Astrocyte (in vitro differentiated cells and primary cell): ENCODE measurements around the gene BAZ1B. TPM values are rescaled to one million over a fixed set of nuclear protein-coding genes. Genes with fewer than 3 reads are reported as not detected.
"Not testable (repeated sequence)": the region's sequence is repeated elsewhere in the genome, so short reads cannot be mapped to it uniquely, and the experiment has no call there.

Experiments
- DNase-seq: peaks from one replicate; pipeline ENCODE4 v3.0.0-alpha.2; 2010; ENCODE audit warnings: low read depth
- FAIRE-seq: peaks from 2 replicates; lab custom pipeline; 2011; peaks lifted over from hg19 to GRCh38; lab: Jason Lieb, UNC
- H2AFZ ChIP-seq: 2 replicates; pipeline ENCODE4 v1.6.0; 2012; ENCODE audit warnings: low read depth, low read length, inconsistent platforms
- H3K27ac ChIP-seq: 2 replicates; pipeline ENCODE4 v1.5.1; 2011; ENCODE audit warnings: low read depth, low read length, inconsistent platforms
- H3K27me3 ChIP-seq: 2 replicates; pipeline ENCODE4 v1.6.0; 2011; ENCODE audit warnings: low read length, inconsistent platforms; ENCODE audit not compliant: insufficient read depth
- H3K36me3 ChIP-seq: 2 replicates; pipeline ENCODE4 v1.5.1; 2011; ENCODE audit warnings: low read length, inconsistent platforms; ENCODE audit not compliant: insufficient read depth
- H3K4me1 ChIP-seq: 2 replicates; pipeline ENCODE4 v1.5.1; 2011; ENCODE audit warnings: low read length, inconsistent platforms; ENCODE audit not compliant: insufficient read depth
- H3K4me2 ChIP-seq: 2 replicates; pipeline ENCODE4 v1.6.0; 2012; ENCODE audit warnings: low read length, inconsistent platforms
- H3K4me3 ChIP-seq: 2 replicates; pipeline ENCODE4 v1.5.1; 2011; ENCODE audit warnings: low read depth, mild to moderate bottlenecking, low read length, inconsistent platforms; ENCODE audit not compliant: insufficient read depth
- H3K79me2 ChIP-seq: 2 replicates; pipeline ENCODE4 v1.6.0; 2012; ENCODE audit warnings: mild to moderate bottlenecking, low read length, inconsistent platforms; ENCODE audit not compliant: insufficient read depth
- H3K9ac ChIP-seq: 2 replicates; pipeline ENCODE4 v1.6.0; 2012; ENCODE audit warnings: mild to moderate bottlenecking, low read length, inconsistent platforms
- H3K9me3 ChIP-seq: 2 replicates; pipeline ENCODE4 v1.5.1; 2012; ENCODE audit warnings: low read depth, mild to moderate bottlenecking, low read length, inconsistent platforms; ENCODE audit not compliant: insufficient read depth
- H4K20me1 ChIP-seq: 2 replicates; pipeline ENCODE4 v1.6.0; 2012; ENCODE audit warnings: low read length, inconsistent platforms; ENCODE audit not compliant: insufficient read depth
- H3K27ac Mint-ChIP-seq: one replicate; pipeline ENCODE4 v1.8.0; 2021; ENCODE audit warnings: mild to moderate bottlenecking, mixed read lengths; ENCODE audit not compliant: unreplicated experiment
- H3K27me3 Mint-ChIP-seq: one replicate; pipeline ENCODE4 v1.8.0; 2021; ENCODE audit warnings: low read depth, mixed read lengths; ENCODE audit not compliant: unreplicated experiment
- H3K36me3 Mint-ChIP-seq: one replicate; pipeline ENCODE4 v1.8.0; 2021; ENCODE audit warnings: low read depth, mixed read lengths; ENCODE audit not compliant: unreplicated experiment
- H3K4me1 Mint-ChIP-seq: one replicate; pipeline ENCODE4 v1.8.0; 2021; ENCODE audit warnings: low read depth, mixed read lengths; ENCODE audit not compliant: unreplicated experiment
- H3K4me3 Mint-ChIP-seq: one replicate; pipeline ENCODE4 v1.8.0; 2021; ENCODE audit warnings: mild to moderate bottlenecking, moderate library complexity, mixed read lengths; ENCODE audit not compliant: unreplicated experiment
- H3K9me3 Mint-ChIP-seq: one replicate; pipeline ENCODE4 v1.8.0; 2021; ENCODE audit warnings: mild to moderate bottlenecking, mixed read lengths; ENCODE audit not compliant: unreplicated experiment
- EZH2 ChIP-seq: IDR thresholded peaks from 2 replicates; pipeline ENCODE4 v1.6.1; 2012; ENCODE audit warnings: mild to moderate bottlenecking, low read length, inconsistent platforms; ENCODE audit not compliant: insufficient read depth
- total RNA-seq: library from RNA; stranded (reverse); gene quantifications from 2 replicates; pipeline ENCODE4 v1.2.1, GENCODE V29; 2021
- TF ChIP-seq, protein P1 (sequence below): IDR thresholded peaks from 2 replicates; pipeline ENCODE4 v1.5.1; 2011; ENCODE audit warnings: low read depth, mild to moderate bottlenecking, inconsistent platforms, low read length, moderate library complexity; ENCODE audit not compliant: insufficient read depth

Gene BAZ1B
- total RNA-seq, 1 donor from 2014 or later, result 62.5 TPM

DNA sequence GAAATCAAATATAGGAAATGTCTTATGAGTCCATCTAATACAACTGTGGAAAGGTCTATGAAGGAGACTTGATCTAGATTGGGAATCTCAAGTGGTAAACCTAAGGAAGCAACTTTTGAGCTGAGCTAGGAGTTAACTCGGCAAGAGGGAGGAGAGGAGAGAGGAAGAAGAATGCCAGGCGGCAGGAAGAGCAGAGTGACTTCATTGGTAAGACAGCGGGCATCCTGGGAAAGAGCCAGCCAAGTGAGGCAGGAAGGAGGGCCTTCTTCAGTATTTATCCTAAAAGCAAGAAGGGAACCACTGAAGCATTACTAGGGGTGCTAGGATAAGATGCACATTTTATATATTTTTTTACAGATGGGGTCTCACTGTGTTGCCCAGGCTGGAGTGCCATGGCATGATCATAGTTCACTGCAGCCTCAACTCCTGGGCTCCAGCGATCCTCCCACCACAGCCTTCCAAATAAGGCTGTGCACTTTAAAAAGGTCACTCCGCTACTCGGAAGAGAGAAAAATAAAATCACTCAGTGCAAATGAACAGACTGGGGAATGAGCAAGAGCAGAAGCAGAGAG is 33.4 kb upstream of the BAZ1B start:
- H3K4me1 ChIP-seq, result peaks cover 10% of the 10 kb centered on the region
- H2AFZ ChIP-seq, result no peak overlapping the region
- H3K27me3 ChIP-seq, result no peaks in the 10 kb centered on the region
- no peak overlapping the region for H3K27ac ChIP-seq
- no peak for TF ChIP-seq EZH2
- TF ChIP-seq, protein P1, sequence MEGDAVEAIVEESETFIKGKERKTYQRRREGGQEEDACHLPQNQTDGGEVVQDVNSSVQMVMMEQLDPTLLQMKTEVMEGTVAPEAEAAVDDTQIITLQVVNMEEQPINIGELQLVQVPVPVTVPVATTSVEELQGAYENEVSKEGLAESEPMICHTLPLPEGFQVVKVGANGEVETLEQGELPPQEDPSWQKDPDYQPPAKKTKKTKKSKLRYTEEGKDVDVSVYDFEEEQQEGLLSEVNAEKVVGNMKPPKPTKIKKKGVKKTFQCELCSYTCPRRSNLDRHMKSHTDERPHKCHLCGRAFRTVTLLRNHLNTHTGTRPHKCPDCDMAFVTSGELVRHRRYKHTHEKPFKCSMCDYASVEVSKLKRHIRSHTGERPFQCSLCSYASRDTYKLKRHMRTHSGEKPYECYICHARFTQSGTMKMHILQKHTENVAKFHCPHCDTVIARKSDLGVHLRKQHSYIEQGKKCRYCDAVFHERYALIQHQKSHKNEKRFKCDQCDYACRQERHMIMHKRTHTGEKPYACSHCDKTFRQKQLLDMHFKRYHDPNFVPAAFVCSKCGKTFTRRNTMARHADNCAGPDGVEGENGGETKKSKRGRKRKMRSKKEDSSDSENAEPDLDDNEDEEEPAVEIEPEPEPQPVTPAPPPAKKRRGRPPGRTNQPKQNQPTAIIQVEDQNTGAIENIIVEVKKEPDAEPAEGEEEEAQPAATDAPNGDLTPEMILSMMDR, result no peak
- no peak for FAIRE-seq
- no peak overlapping the region for H3K9ac ChIP-seq
- peaks cover 1% of the 10 kb centered on the region for H3K27me3 Mint-ChIP-seq
- H3K4me3 ChIP-seq, result peak overlapping the region; percentile 77
- peaks cover 56% of the 10 kb centered on the region for H4K20me1 ChIP-seq
- H3K4me3 Mint-ChIP-seq, result peak overlapping the region; percentile 93
- peaks cover 14% of the 10 kb centered on the region for H3K36me3 ChIP-seq
- H3K4me1 Mint-ChIP-seq, result peaks cover 15% of the 10 kb centered on the region
- H3K27ac Mint-ChIP-seq, result no peak overlapping the region
- no peaks in the 10 kb centered on the region for H3K9me3 ChIP-seq
- DNase-seq, result no peak
- H3K4me2 ChIP-seq, result peak overlapping the region; percentile 86
- no peaks in the 10 kb centered on the region for H3K9me3 Mint-ChIP-seq
- peaks cover 1% of the 10 kb centered on the region for H3K36me3 Mint-ChIP-seq
- H3K79me2 ChIP-seq, result peaks cover 59% of the 10 kb centered on the region

DNA sequence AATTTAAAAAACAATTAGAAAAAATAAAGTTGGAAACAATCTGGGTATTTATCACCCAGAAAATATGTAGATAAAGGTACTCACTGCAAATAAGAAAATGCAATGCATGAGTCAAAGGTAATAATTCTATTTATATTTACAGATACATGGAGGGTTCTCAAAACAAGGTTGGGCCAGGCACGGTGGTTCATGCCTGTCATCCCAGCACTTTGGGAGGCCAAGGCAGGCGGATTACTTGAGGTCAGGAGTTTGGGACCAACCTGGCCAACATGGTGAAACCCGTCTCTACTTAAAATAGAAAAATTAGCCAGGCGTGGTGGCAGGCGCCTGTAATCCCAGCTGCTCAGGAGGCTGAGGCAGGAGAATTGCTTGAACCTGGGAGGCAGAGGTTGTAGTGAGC is 28.0 kb upstream of the BAZ1B start:
- not testable (repeated sequence) for H3K4me1 Mint-ChIP-seq, H3K9me3 ChIP-seq, H3K4me2 ChIP-seq, H3K27ac ChIP-seq, H3K4me1 ChIP-seq, DNase-seq, H3K9ac ChIP-seq, H3K4me3 Mint-ChIP-seq, H3K27me3 ChIP-seq, H3K9me3 Mint-ChIP-seq, H3K27ac Mint-ChIP-seq, H3K4me3 ChIP-seq, FAIRE-seq, H2AFZ ChIP-seq, H3K27me3 Mint-ChIP-seq
- peaks cover 27% of the 10 kb centered on the region for H3K36me3 ChIP-seq
- peaks cover 81% of the 10 kb centered on the region for H4K20me1 ChIP-seq
- peaks cover 88% of the 10 kb centered on the region for H3K79me2 ChIP-seq
- H3K36me3 Mint-ChIP-seq, result peaks cover 13% of the 10 kb centered on the region

DNA sequence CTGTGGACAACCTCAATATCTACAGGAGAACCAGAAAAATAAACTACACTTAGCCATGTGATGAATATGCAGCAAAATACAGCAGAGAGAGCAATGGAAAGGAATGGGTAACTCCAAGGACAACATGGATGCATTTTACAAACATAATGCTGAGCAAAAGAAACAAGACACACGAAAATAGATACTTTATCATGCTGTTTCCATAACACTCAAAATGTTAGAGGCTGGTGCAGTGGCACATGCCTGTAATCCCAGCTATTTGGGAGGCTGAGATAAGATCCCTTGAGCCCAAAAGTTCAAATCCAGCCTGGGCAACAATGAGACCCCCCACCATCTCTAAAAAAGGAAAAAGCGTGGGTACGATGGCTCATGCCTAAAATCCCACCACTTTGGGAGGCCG is 27.1 kb upstream of the BAZ1B start:
- H3K4me3 Mint-ChIP-seq, result peak overlapping the region; percentile 51
- peaks cover 13% of the 10 kb centered on the region for H3K36me3 Mint-ChIP-seq

More for the DNA sequence above, 27.1 kb upstream of the BAZ1B start:
- Mint-ChIP-seq H3K4me1 (no peaks in the 10 kb centered on the region), H3K27me3 (no peaks in the 10 kb centered on the region), H3K9me3 (no peaks in the 10 kb centered on the region), H3K27ac (no peak overlapping the region)
- TF ChIP-seq, protein P1, result no peak
- peaks cover 27% of the 10 kb centered on the region for H3K36me3 ChIP-seq
- H3K27ac ChIP-seq, result no peak overlapping the region
- no peaks in the 10 kb centered on the region for H3K27me3 ChIP-seq
- no peak overlapping the region for H2AFZ ChIP-seq
- FAIRE-seq (no peak), DNase-seq (no peak)
- no peaks in the 10 kb centered on the region for H3K9me3 ChIP-seq
- H4K20me1 ChIP-seq, result peaks cover 79% of the 10 kb centered on the region
- no peak overlapping the region for H3K9ac ChIP-seq
- H3K4me3 ChIP-seq, result no peak overlapping the region
- H3K79me2 ChIP-seq, result peaks cover 86% of the 10 kb centered on the region
- H3K4me1 ChIP-seq, result no peaks in the 10 kb centered on the region
- no peak overlapping the region for H3K4me2 ChIP-seq
